NCI-H2196 (cell line): ENCODE results near the gene C1orf159.

Experiments used
- DNase-seq: peaks from one replicate; lab custom pipeline; 2025; ENCODE audit not compliant: unreplicated experiment; lab: John Stamatoyannopoulos, UW

C1orf159 gene

GRCh38 chr1:1132956-1133750 lies 17.3 kb upstream of the C1orf159 start:
- peak; percentile 66 for DNase-seq

GRCh38 chr1:1132042-1132950 lies 16.4 kb upstream of the C1orf159 start:
- DNase-seq: no peak

GRCh38 chr1:1130206-1131120 lies 14.6 kb upstream of the C1orf159 start:
- DNase-seq: no peak

GRCh38 chr1:1129381-1129821 lies 13.5 kb upstream of the C1orf159 start:
- no peak for DNase-seq

- DNase-seq: no peak
Measured at GRCh38 chr1:1128454-1129139, 12.7 kb upstream of the C1orf159 start.

- no peak for DNase-seq
Measured at GRCh38 chr1:1127551-1128451, 11.9 kb upstream of the C1orf159 start.

- no peak for DNase-seq
Measured at GRCh38 chr1:1125945-1126344, 10.1 kb upstream of the C1orf159 start.

- DNase-seq: no peak
Measured at GRCh38 chr1:1124786-1125642, 9.1 kb upstream of the C1orf159 start.

GRCh38 chr1:1124508-1124785 lies 8.6 kb upstream of the C1orf159 start:
- no peak for DNase-seq

- no peak for DNase-seq
Measured at GRCh38 chr1:1123581-1124507, 8.0 kb upstream of the C1orf159 start.

GRCh38 chr1:1122981-1123480 lies 7.1 kb upstream of the C1orf159 start:
- no peak for DNase-seq

GRCh38 chr1:1122078-1122811 lies 6.4 kb upstream of the C1orf159 start:
- DNase-seq: peak; percentile 86

- no peak for DNase-seq
Measured at GRCh38 chr1:1121611-1122077, 5.8 kb upstream of the C1orf159 start.

GRCh38 chr1:1120866-1121591 lies 5.1 kb upstream of the C1orf159 start:
- peak; percentile 16 for DNase-seq

- no peak for DNase-seq
Measured at GRCh38 chr1:1120096-1120495, 4.2 kb upstream of the C1orf159 start.
